Esophagus mucosa (tissue), 1 donor: ENCODE measurements around the gene SPDYE16. TPM values are rescaled to one million over a fixed set of nuclear protein-coding genes. Genes with fewer than 3 reads are reported as not detected.
"Not testable (repeated sequence)": the region's sequence is repeated elsewhere in the genome, so short reads cannot be mapped to it uniquely, and the experiment has no call there.

Source experiments
- ATAC-seq: fragments of 200-7000 bp; cut with Tn5 transposase; one replicate; pipeline ENCODE4 v1.9.1; 2020
- total RNA-seq: library from RNA; stranded (reverse); gene quantifications from one replicate; pipeline ENCODE4 v1.2.4, GENCODE V29; 2023
- donor health status: DM: yes; HTN: yes; CAD: no.

The SPDYE16 gene
- total RNA-seq, 1 donor from 2014 or later = not detected

- peak; percentile 8 for ATAC-seq
These were observed 38.5 kb downstream of the SPDYE16 start for GRCh38 chr7:76504351-76505167.

GRCh38 chr7:76503244-76503643 lies 39.9 kb downstream of the SPDYE16 start:
- ATAC-seq = not testable (repeated sequence)

- not testable (repeated sequence) for ATAC-seq
These were observed 40.3 kb downstream of the SPDYE16 start for GRCh38 chr7:76502836-76503235.

- not testable (repeated sequence) for ATAC-seq
These were observed 40.9 kb downstream of the SPDYE16 start for GRCh38 chr7:76502224-76502623.

- ATAC-seq = not testable (repeated sequence)
These were observed 43.2 kb downstream of the SPDYE16 start for GRCh38 chr7:76499924-76500241.

GRCh38 chr7:76499201-76499923 lies 43.7 kb downstream of the SPDYE16 start:
- ATAC-seq = not testable (repeated sequence)

- ATAC-seq = not testable (repeated sequence)
These were observed 44.4 kb downstream of the SPDYE16 start for GRCh38 chr7:76498583-76499200.

GRCh38 chr7:76497918-76498582 lies 45.0 kb downstream of the SPDYE16 start:
- not testable (repeated sequence) for ATAC-seq

GRCh38 chr7:76495717-76496116 lies 47.4 kb downstream of the SPDYE16 start:
- ATAC-seq = not testable (repeated sequence)

GRCh38 chr7:76492139-76492538 lies 51.0 kb downstream of the SPDYE16 start:
- not testable (repeated sequence) for ATAC-seq

GRCh38 chr7:76487969-76488368 lies 55.1 kb downstream of the SPDYE16 start:
- ATAC-seq = not testable (repeated sequence)

- peak; percentile 69 for ATAC-seq
These were observed 56.5 kb downstream of the SPDYE16 start for GRCh38 chr7:76486618-76487017.

- ATAC-seq = peak; percentile 90
These were observed 57.1 kb downstream of the SPDYE16 start for GRCh38 chr7:76485822-76486610.

- ATAC-seq = not testable (repeated sequence)
These were observed 58.6 kb downstream of the SPDYE16 start for GRCh38 chr7:76484456-76484855.

GRCh38 chr7:76483081-76483480 lies 60.0 kb downstream of the SPDYE16 start:
- ATAC-seq = not testable (repeated sequence)

- not testable (repeated sequence) for ATAC-seq
These were observed 60.4 kb downstream of the SPDYE16 start for GRCh38 chr7:76482660-76483059.

Other genes starting within 250 kb of the SPDYE16 start
- 4,957 TPM for gene HSPB1, start 240.6 kb downstream of the SPDYE16 start, total RNA-seq
- gene YWHAG, start 184.3 kb downstream of the SPDYE16 start, total RNA-seq = 86.9 TPM
- gene SSC4D, start 133.6 kb downstream of the SPDYE16 start, total RNA-seq = 0.92 TPM
- gene ZP3, start 118.3 kb downstream of the SPDYE16 start, total RNA-seq = 19.8 TPM
- 56.2 TPM for gene DTX2, start 81.6 kb downstream of the SPDYE16 start, total RNA-seq
- 9.6 TPM for gene UPK3B, start 32.7 kb downstream of the SPDYE16 start, total RNA-seq
- 14.7 TPM for gene POMZP3, start 84.0 kb upstream of the SPDYE16 start, total RNA-seq